ENCODE data around the gene DPP10.

Gene DPP10

GRCh38 chr2:114609801-114610200, 167.4 kb downstream of the DPP10 start:
- FAIRE-seq: no peak

GRCh38 chr2:114610677-114611076, 168.2 kb downstream of the DPP10 start:
- no peak for FAIRE-seq

- FAIRE-seq: no peak
Measured at GRCh38 chr2:114614592-114614991, 172.2 kb downstream of the DPP10 start.

GRCh38 chr2:114628481-114628880, 186.0 kb downstream of the DPP10 start:
- FAIRE-seq: no peak

GRCh38 chr2:114631146-114631545, 188.7 kb downstream of the DPP10 start:
- no peak for FAIRE-seq

GRCh38 chr2:114642166-114642770, 199.8 kb downstream of the DPP10 start:
- no peak for FAIRE-seq

- FAIRE-seq: no peak
Measured at GRCh38 chr2:114642988-114643553, 200.6 kb downstream of the DPP10 start.

- no peak for FAIRE-seq
Measured at GRCh38 chr2:114651933-114652332, 209.5 kb downstream of the DPP10 start.

GRCh38 chr2:114659880-114660279, 217.4 kb downstream of the DPP10 start:
- FAIRE-seq: no peak

GRCh38 chr2:114661971-114662939, 219.8 kb downstream of the DPP10 start:
- FAIRE-seq: no peak

- FAIRE-seq: no peak
Measured at GRCh38 chr2:114668415-114668814, 226.0 kb downstream of the DPP10 start.

GRCh38 chr2:114683251-114683650, 240.8 kb downstream of the DPP10 start:
- FAIRE-seq: no peak

GRCh38 chr2:114684403-114684802, 242.0 kb downstream of the DPP10 start:
- FAIRE-seq: no peak

GRCh38 chr2:114685102-114685501, 242.7 kb downstream of the DPP10 start:
- FAIRE-seq: no peak

- no peak for FAIRE-seq
Measured at GRCh38 chr2:114688241-114688640, 245.8 kb downstream of the DPP10 start.

- FAIRE-seq: no peak
Measured at GRCh38 chr2:114698520-114698919, 256.1 kb downstream of the DPP10 start.

GRCh38 chr2:114699423-114699944, 257.0 kb downstream of the DPP10 start:
- FAIRE-seq: no peak

- no peak for FAIRE-seq
Measured at GRCh38 chr2:114700440-114700839, 258.0 kb downstream of the DPP10 start.

- no peak for FAIRE-seq
Measured at GRCh38 chr2:114709936-114710850, 267.8 kb downstream of the DPP10 start.

- FAIRE-seq: no peak
Measured at GRCh38 chr2:114714313-114714712, 271.9 kb downstream of the DPP10 start.

GRCh38 chr2:114717049-114717448, 274.6 kb downstream of the DPP10 start:
- no peak for FAIRE-seq

GRCh38 chr2:114724454-114724853, 282.0 kb downstream of the DPP10 start:
- FAIRE-seq: no peak
